Measurements from ENCODE around the gene NEK2. TPM values are rescaled to one million over a fixed set of nuclear protein-coding genes. Genes with fewer than 3 reads are reported as not detected.
A peak's percentile ranks its signal among the peaks of the same experiment; 100 is the strongest.

The NEK2 gene
- total and polyA plus RNA-seq, 7 experiments from 2014 or later, result 0.11 to 26.5 (median 0.22) TPM; not detected in 2

DNA sequence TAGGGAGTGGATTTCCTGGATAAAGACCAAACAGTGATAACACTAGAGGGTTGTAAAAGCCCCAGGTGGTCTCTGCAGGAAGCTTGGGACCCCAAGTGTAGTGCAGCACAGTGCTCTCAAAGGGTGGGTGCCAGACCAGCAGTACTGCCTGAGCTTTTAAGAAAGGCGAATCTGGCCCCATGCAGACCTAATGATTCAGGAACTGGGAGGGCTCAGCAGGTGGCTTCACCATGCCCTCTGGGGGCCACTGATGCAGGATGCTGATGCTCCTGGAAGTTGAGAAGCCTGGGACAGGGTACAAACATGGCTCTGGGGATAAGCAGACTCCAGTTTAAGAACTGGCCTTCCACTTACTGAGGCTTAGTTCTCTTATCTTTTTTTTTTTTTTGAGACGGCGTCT is 29.1 kb upstream of the NEK2 start:
- CTCF ChIA-PET, result no interaction called here

DNA sequence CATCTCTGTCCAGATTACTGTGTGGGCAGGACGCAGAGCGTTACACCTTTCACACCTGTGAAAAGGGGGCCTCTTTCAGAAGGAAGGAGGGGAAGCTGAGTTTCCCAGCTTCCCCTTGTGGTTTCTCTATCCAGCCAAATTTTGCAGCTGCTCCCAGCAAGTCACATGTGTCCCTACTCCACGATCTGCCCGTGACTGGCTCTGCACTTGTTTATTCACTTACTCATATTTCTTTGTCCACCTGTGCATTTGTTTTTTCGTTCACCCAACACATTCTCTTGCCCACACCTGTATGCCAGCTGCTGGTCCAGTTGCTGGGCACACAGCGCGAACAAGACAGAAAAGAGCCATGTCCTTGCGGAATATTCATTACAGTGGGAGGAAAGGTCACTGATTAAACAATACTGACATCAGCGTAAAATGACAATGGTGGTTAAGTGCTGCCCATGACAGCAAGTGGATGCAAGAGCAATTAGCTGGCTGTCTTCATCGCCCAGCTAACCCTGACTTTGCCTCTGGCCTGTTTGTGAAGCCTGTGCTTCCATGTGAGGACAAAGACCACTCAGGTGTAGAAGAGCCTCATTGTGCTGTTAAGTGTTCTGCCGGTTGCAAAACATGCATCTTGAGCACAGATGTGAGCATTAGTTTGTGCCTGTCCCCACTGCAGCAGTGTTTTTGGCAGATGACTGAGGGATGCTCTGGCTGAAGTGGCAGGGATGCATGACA is 28.6 kb upstream of the NEK2 start:
- no peak overlapping the region for H3K27ac ChIP-seq (ENCODE audit: low read depth, low read length)
- DNase-seq (no peak), ATAC-seq (no peak)
- Mint-ChIP-seq H3K4me1 (peaks cover 0 to 6% (median 0%) of the 10 kb centered on the region in 7 donors), H3K9me3 (no peaks in the 10 kb centered on the region), H3K36me3 (peaks cover 0 to 2% (median 0%) of the 10 kb centered on the region in 5 donors), H3K27me3 (peaks cover 0 to 36% (median 0%) of the 10 kb centered on the region in 5 donors), H3K4me3 (no peak overlapping the region), H3K27ac (peak overlapping the region in 1 of 9 donors; percentile 25)
- CTCF ChIA-PET, result interaction anchor here (0.6 kb wide), 1 partner anchor 130 kb away, joined by 3 read pairs; no protein-coding TSS in a partner anchor
- intact Hi-C loops (cut with micrococcal nuclease), result loop anchor here in 1 of 2 donors (5.0 kb wide), 1 partner anchor 33 kb away; no protein-coding TSS in a partner anchor
- no peaks in the 10 kb centered on the region for H3K4me1 ChIP-seq (ENCODE audit: control insufficient read depth in 2 of 2, insufficient read depth in 2 of 2, low read length in 2 of 2)
- no peaks in the 10 kb centered on the region for H3K36me3 ChIP-seq (ENCODE audit: control insufficient read depth in 2 of 3, insufficient read depth in 3 of 3, low read length in 3 of 3)
- no peaks in the 10 kb centered on the region for H3K27me3 ChIP-seq (ENCODE audit: control insufficient read depth in 2 of 2, insufficient read depth in 2 of 2, low read length in 2 of 2)
- H3K9me3 ChIP-seq (ENCODE audit: control insufficient read depth in 2 of 3, low read length in 3 of 3), result no peaks in the 10 kb centered on the region
- H3K4me3 ChIP-seq (ENCODE audit: low read length), result no peak overlapping the region
- POLR2A ChIA-PET, result interaction anchor here (0.8 kb wide), 1 partner anchor 45 kb away, joined by 4 read pairs; no protein-coding TSS in a partner anchor

More for the DNA sequence above, 29.1 kb upstream of the NEK2 start:
- Mint-ChIP-seq H3K4me3 (no peak overlapping the region), H3K4me1 (peaks cover 0 to 3% (median 0%) of the 10 kb centered on the region in 7 donors), H3K27me3 (peaks cover 0 to 32% (median 0%) of the 10 kb centered on the region in 5 donors), H3K36me3 (peaks cover 0 to 2% (median 0%) of the 10 kb centered on the region in 5 donors), H3K27ac (no peak overlapping the region), H3K9me3 (no peaks in the 10 kb centered on the region)
- H3K9me3 ChIP-seq (ENCODE audit: control insufficient read depth in 2 of 3, low read length in 3 of 3), result no peaks in the 10 kb centered on the region
- H3K27me3 ChIP-seq (ENCODE audit: control insufficient read depth in 2 of 2, insufficient read depth in 2 of 2, low read length in 2 of 2), result no peaks in the 10 kb centered on the region
- no peak for DNase-seq
- POLR2A ChIA-PET, result interaction anchor here (0.8 kb wide), 1 partner anchor 46 kb away, joined by 4 read pairs; no protein-coding TSS in a partner anchor
- H3K36me3 ChIP-seq (ENCODE audit: control insufficient read depth in 2 of 3, insufficient read depth in 3 of 3, low read length in 3 of 3), result no peaks in the 10 kb centered on the region
- ATAC-seq, result no peak
- H3K4me3 ChIP-seq (ENCODE audit: low read length), result no peak overlapping the region
- no peaks in the 10 kb centered on the region for H3K4me1 ChIP-seq (ENCODE audit: control insufficient read depth in 2 of 2, insufficient read depth in 2 of 2, low read length in 2 of 2)
- H3K27ac ChIP-seq (ENCODE audit: low read depth, low read length), result no peak overlapping the region
- intact Hi-C loops (cut with micrococcal nuclease), result loop anchor here in 1 of 2 donors (5.0 kb wide), 1 partner anchor 33 kb away; no protein-coding TSS in a partner anchor

DNA sequence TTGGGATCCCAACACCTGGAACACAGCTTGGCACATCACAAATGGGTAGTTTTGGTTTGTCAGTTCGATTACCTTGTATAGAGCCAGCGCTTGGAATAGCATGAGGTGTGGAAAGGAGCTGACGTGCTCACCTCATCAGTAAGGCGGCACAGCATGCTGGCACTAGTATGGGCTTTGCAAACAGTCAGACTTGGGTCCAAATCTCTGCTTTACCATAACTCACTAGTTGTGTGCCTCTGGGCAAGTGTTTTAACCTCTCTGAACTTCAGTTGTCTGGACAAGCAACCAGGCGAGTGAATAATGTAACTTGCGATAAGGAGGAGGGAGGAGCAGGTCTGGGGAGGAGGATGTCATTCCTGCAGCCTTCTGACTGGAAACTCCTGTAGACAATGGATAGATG is 26.3 kb upstream of the NEK2 start:
- H3K4me1 ChIP-seq (ENCODE audit: control insufficient read depth in 2 of 2, insufficient read depth in 2 of 2, low read length in 2 of 2), result peaks cover 4% of the 10 kb centered on the region in 2 donors
- no peaks in the 10 kb centered on the region for H3K9me3 ChIP-seq (ENCODE audit: control insufficient read depth in 2 of 3, low read length in 3 of 3)
- H3K27ac ChIP-seq (ENCODE audit: low read depth, low read length), result no peak overlapping the region
- Mint-ChIP-seq H3K36me3 (peaks cover 0 to 2% (median 0%) of the 10 kb centered on the region in 5 donors), H3K27me3 (peaks cover 0 to 38% (median 0%) of the 10 kb centered on the region in 5 donors), H3K4me3 (no peak overlapping the region), H3K4me1 (peaks cover 0 to 24% (median 5%) of the 10 kb centered on the region in 7 donors), H3K27ac (no peak overlapping the region), H3K9me3 (no peaks in the 10 kb centered on the region)
- intact Hi-C loops (cut with micrococcal nuclease), result loop anchor here in 1 of 2 donors (5.0 kb wide), 1 partner anchor 36 kb away; no protein-coding TSS in a partner anchor
- no peaks in the 10 kb centered on the region for H3K27me3 ChIP-seq (ENCODE audit: control insufficient read depth in 2 of 2, insufficient read depth in 2 of 2, low read length in 2 of 2)
- CTCF ChIA-PET, result interaction anchor here (0.8 to 1.1 kb wide), 3 partner anchors 11 to 124 kb away, joined by 3 to 5 read pairs (median 4); no protein-coding TSS in a partner anchor
- ATAC-seq, result no peak
- POLR2A ChIA-PET, result no interaction called here
- no peaks in the 10 kb centered on the region for H3K36me3 ChIP-seq (ENCODE audit: control insufficient read depth in 2 of 3, insufficient read depth in 3 of 3, low read length in 3 of 3)
- no peak for DNase-seq
- H3K4me3 ChIP-seq (ENCODE audit: low read length), result no peak overlapping the region

DNA sequence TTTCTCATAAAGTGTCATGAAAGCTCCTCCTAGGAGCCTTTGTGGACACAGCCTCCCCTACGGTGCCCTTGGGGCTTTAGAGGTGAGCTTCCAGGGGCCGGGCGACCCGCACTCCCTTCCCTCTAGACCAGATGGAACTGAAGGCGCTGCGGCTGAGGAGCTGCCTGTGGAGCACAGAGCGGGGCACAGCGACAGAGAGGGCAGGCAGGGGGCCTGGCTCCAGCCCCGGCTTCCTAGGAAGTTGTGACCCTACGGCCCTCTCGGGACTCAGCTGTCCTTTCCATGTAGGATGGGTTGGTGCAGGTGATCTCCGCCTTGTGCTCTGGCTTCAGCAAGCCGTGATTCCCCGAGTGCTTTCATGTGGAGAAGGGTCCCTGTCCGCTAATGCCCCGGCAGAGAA is 23.6 kb upstream of the NEK2 start:
- Histone ChIP-seq H3K9me3 (ENCODE audit: control insufficient read depth in 2 of 3, low read length in 3 of 3) (no peaks in the 10 kb centered on the region), H3K27ac (ENCODE audit: low read depth, low read length) (no peak overlapping the region), H3K4me3 (ENCODE audit: low read length) (no peak overlapping the region), H3K4me1 (ENCODE audit: control insufficient read depth in 2 of 2, insufficient read depth in 2 of 2, low read length in 2 of 2) (peaks cover 4 to 16% of the 10 kb centered on the region in 2 donors), H3K36me3 (ENCODE audit: control insufficient read depth in 2 of 3, insufficient read depth in 3 of 3, low read length in 3 of 3) (no peaks in the 10 kb centered on the region), H3K27me3 (ENCODE audit: control insufficient read depth in 2 of 2, insufficient read depth in 2 of 2, low read length in 2 of 2) (no peaks in the 10 kb centered on the region)
- ChIA-PET CTCF (interaction anchor here (0.6 to 2.8 kb wide), 9 partner anchors 9 to 757 kb away, joined by 3 to 14 read pairs (median 4); partner anchors contain the start of genes DTL and INTS7), POLR2A (interaction anchor here (0.9 kb wide), 1 partner anchor 17 kb away, joined by 3 read pairs; no protein-coding TSS in a partner anchor)
- Mint-ChIP-seq H3K4me1 (peaks cover 0 to 39% (median 9%) of the 10 kb centered on the region in 7 donors), H3K27ac (no peak overlapping the region), H3K9me3 (peaks cover 0 to 1% (median 0%) of the 10 kb centered on the region in 11 donors), H3K4me3 (peak overlapping the region in 6 of 10 donors; percentile 16 to 83 (median 44)), H3K36me3 (peaks cover 0 to 2% (median 0%) of the 10 kb centered on the region in 5 donors), H3K27me3 (peaks cover 0 to 38% (median 0%) of the 10 kb centered on the region in 5 donors)
- ATAC-seq (no peak), DNase-seq (no peak)
- intact Hi-C loops (cut with micrococcal nuclease), result loop anchor here (5.0 kb wide), 5 partner anchors 198 to 758 kb away; partner anchors contain the start of genes DTL (in 1 of the 2), INTS7 (in 1 of the 2) and PPP2R5A (in 1 of the 2)

DNA sequence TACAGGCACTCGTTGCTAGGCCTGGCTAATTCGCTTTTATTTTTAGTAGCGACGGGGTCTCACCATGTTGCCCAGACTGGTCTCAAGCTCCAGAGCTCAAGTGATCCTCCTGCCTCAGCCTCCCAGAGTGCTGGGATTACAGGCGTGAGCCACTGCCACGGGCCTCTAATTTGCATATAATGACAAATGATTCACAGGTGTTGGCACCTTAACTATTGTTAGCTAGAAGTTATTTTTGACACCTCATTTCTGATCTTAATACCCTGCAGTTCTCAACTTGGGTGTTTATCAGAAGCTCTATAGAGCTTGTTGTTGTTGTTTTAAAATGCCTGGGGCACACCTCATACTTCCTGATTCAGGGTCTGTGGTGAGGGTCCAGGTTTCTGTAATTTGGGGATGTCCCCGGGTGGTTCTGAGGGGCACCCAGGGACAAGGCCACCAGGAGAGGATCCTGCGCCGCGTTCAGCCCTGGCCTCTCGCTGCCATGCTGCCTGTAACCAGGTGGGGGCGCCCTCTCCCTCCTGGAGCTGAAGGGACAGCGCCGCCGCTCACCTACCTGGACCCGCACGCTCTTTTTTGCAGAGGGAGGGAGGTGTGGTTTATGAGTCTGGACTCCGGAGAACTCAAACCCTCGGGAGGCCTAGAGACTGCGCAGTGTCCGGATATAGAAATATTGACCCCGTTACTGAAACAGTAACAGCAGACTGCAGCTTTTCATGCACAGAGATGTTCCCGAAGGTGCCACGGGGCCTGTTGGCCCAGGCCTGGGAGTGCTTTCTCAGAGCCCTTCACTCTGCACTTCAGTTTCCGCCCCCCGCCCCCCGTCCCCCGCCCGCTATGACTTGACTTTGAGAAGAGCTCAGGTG is 23.0 kb upstream of the NEK2 start:
- intact Hi-C loops (cut with micrococcal nuclease), result loop anchor here (1.0 to 5.0 kb wide), 8 partner anchors 18 to 759 kb away; partner anchors contain the start of genes LPGAT1 (in 2 of the 2), DTL (in 1 of the 2), INTS7 (in 1 of the 2) and PPP2R5A (in 1 of the 2)
- peak overlapping the region; percentile 23 to 83 (median 65) for H3K4me3 Mint-ChIP-seq

More for the DNA sequence above, 23.0 kb upstream of the NEK2 start:
- Histone ChIP-seq H3K27ac (ENCODE audit: low read depth, low read length) (no peak overlapping the region), H3K27me3 (ENCODE audit: control insufficient read depth in 2 of 2, insufficient read depth in 2 of 2, low read length in 2 of 2) (no peaks in the 10 kb centered on the region), H3K36me3 (ENCODE audit: control insufficient read depth in 2 of 3, insufficient read depth in 3 of 3, low read length in 3 of 3) (no peaks in the 10 kb centered on the region), H3K4me1 (ENCODE audit: control insufficient read depth in 2 of 2, insufficient read depth in 2 of 2, low read length in 2 of 2) (peaks cover 4 to 16% of the 10 kb centered on the region in 2 donors), H3K9me3 (ENCODE audit: control insufficient read depth in 2 of 3, low read length in 3 of 3) (no peaks in the 10 kb centered on the region), H3K4me3 (ENCODE audit: low read length) (no peak overlapping the region)
- Mint-ChIP-seq H3K27ac (peak overlapping the region in 2 of 9 donors; percentile 5 to 62), H3K36me3 (peaks cover 0 to 4% (median 0%) of the 10 kb centered on the region in 5 donors), H3K4me1 (peaks cover 0 to 42% (median 9%) of the 10 kb centered on the region in 7 donors), H3K27me3 (peaks cover 0 to 37% (median 0%) of the 10 kb centered on the region in 5 donors), H3K9me3 (peaks cover 0 to 1% (median 0%) of the 10 kb centered on the region in 11 donors)
- CTCF ChIA-PET, result interaction anchor here (0.5 to 2.8 kb wide), 13 partner anchors 9 to 758 kb away, joined by 3 to 14 read pairs (median 4); partner anchors contain the start of genes DTL and INTS7
- peak; percentile 96 for ATAC-seq
- peak; percentile 60 to 87 (median 72) for DNase-seq
- POLR2A ChIA-PET, result interaction anchor here (0.9 kb wide), 1 partner anchor 16 kb away, joined by 3 read pairs; no protein-coding TSS in a partner anchor

All from naive thymus-derived CD4-positive, alpha-beta T cell (primary cell).